T1000 (cell line): Measurements from ENCODE around the gene PPM1N.

ENCODE experiments used
- DNase-seq: peaks from one replicate; lab custom pipeline; 2025; ENCODE audit warnings: mixed read lengths; lab: John Stamatoyannopoulos, UW

PPM1N gene

DNA sequence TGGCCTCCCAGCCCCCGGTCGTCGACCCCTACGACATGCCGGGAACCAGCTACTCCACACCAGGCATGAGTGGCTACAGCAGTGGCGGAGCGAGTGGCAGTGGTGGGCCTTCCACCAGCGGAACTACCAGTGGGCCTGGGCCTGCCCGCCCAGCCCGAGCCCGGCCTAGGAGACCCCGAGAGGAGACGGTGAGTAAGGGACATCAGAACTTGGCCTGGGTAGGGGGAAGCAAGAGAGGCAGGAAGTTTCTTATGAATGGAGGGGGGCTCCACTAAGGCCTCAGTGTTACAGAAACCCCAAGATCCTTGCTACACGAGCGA is 27.5 kb upstream of the PPM1N start:
- no peak for DNase-seq

- no peak for DNase-seq
These were observed 26.9 kb upstream of the PPM1N start for GRCh38 chr19:45471111-45471930.

GRCh38 chr19:45471931-45472562 is 26.2 kb upstream of the PPM1N start:
- DNase-seq, result no peak

DNA sequence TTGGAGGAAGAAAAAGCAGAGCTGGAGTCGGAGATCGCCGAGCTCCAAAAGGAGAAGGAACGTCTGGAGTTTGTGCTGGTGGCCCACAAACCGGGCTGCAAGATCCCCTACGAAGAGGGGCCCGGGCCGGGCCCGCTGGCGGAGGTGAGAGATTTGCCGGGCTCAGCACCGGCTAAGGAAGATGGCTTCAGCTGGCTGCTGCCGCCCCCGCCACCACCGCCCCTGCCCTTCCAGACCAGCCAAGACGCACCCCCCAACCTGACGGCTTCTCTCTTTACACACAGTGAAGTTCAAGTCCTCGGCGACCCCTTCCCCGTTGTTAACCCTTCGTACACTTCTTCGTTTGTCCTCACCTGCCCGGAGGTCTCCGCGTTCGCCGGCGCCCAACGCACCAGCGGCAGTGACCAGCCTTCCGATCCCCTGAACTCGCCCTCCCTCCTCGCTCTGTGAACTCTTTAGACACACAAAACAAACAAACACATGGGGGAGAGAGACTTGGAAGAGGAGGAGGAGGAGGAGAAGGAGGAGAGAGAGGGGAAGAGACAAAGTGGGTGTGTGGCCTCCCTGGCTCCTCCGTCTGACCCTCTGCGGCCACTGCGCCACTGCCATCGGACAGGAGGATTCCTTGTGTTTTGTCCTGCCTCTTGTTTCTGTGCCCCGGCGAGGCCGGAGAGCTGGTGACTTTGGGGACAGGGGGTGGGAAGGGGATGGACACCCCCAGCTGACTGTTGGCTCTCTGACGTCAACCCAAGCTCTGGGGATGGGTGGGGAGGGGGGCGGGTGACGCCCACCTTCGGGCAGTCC is 25.5 kb upstream of the PPM1N start:
- no peak for DNase-seq

- no peak for DNase-seq
These were observed 24.9 kb upstream of the PPM1N start for GRCh38 chr19:45473367-45473681.

- no peak for DNase-seq
These were observed 24.3 kb upstream of the PPM1N start for GRCh38 chr19:45473682-45474605.

DNA sequence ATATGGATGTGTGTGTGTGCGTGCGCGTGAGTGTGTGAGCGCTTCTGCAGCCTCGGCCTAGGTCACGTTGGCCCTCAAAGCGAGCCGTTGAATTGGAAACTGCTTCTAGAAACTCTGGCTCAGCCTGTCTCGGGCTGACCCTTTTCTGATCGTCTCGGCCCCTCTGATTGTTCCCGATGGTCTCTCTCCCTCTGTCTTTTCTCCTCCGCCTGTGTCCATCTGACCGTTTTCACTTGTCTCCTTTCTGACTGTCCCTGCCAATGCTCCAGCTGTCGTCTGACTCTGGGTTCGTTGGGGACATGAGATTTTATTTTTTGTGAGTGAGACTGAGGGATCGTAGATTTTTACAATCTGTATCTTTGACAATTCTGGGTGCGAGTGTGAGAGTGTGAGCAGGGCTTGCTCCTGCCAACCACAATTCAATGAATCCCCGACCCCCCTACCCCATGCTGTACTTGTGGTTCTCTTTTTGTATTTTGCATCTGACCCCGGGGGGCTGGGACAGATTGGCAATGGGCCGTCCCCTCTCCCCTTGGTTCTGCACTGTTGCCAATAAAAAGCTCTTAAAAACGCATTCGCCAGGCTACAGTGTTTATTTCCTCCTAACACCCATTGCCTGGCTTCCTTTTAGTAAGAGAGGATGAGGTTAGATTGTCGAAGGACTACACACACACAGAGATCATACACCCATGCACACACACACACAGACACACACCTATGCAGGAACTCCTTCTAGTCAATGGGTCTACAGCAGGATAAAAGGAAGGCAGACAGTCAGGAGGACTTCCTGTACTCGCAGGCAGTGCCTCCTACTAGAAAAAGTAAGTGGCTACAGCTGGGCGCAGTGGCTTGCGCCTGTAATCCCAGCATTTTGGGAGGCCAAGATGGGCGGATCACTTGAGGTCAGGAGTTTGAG is 23.4 kb upstream of the PPM1N start:
- DNase-seq, result no peak

- no peak for DNase-seq
These were observed 22.5 kb upstream of the PPM1N start for GRCh38 chr19:45475537-45476291.

DNA sequence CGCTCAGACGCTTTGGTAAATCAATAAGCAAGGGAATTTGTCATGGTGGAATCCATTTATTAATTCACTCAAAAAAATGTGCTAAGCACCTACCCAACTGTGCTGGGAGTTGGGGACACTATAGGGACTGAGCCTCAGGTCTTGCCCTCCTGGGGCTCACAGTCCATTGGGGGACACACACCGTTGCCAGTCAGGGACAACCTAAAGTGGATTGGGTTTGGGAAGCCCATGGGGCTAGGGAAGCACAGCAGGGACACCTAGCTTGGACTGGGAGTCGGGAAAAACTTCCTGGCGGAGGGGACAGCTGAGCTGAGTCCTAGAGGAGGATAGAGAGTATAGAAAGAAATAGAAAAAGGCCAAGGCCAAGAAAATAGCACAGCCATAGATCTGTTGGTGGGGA is 21.9 kb upstream of the PPM1N start:
- no peak for DNase-seq

GRCh38 chr19:45477186-45477585 is 21.1 kb upstream of the PPM1N start:
- no peak for DNase-seq

- DNase-seq, result peak; percentile 70
These were observed 20.4 kb upstream of the PPM1N start for GRCh38 chr19:45477713-45478453.

DNA sequence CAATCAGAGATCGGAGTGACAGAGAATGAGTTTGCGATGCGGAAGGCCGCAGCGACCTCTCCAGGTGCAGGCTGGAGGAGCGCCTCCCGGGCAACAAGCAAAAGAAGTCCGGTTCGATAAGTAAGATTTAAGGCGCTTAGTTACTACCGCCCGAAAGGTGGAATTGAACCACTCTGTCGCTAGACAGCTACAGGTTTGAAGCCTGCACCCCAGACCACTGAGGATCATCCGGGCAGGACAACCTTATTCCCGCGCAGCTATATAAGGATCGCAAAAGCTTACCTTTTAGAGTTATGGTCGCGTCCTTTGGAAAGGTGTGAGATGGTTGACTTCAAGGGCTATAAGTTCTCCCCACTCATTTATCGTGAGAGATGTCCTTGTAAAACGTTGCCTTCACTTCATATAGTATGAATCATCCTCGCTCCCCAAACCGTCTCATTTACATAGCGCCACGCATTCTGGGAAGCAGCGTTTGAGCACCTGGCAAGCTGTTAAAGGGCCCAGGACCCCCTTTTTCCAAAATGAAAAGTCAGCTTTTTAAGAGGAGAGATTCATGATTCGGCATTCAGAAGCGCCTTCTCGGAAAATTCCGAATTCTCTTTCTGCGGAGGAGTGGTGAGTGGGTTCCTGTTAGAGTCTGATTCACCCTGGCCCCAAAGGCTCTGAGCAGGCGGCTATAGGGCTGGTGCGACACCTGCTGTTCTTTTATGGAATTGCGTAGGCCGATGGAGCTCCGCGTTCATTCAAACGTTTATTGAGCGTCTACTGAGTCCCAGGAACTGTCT is 19.6 kb upstream of the PPM1N start:
- DNase-seq, result peak; percentile 84

GRCh38 chr19:45483033-45483432 is 15.2 kb upstream of the PPM1N start:
- no peak for DNase-seq

- DNase-seq, result no peak
These were observed 13.8 kb upstream of the PPM1N start for GRCh38 chr19:45484273-45484945.

DNA sequence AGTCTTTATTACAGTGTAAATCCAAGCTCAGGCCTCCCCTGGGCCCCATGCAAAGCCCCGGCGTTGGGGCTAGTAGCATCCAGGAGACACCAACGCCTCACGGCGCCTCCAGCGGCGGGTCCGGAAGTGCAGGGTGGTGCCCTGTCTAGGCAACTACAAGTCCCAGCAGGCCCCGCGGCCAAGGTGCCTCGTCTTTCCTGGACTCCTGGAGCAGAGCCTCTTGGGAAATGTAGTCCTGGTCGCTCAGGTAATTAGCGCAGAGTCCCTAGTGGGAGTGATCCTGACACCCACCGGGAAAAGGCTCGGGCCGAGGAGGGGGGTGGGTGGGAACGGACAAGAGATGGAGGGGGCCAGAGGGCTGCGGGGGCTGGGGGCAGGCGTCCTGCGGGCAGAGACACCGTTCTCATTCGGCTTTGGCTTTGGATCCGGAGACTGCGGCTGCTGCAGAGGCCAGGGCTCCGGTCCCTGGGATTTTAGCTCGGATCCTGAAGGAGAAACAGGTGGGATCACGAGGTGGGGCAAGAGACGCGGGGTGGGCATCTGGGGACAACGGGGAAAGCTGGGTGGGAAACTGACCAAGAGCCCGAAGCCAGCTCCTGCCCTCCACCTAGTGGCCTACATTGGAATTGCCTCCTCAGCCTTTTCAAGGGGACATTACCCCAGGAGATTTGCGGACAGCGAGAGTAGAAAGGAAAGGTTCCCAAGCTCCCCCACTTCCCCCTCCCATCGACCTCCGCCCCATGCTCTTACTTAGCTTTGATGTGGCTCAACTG is 12.8 kb upstream of the PPM1N start:
- DNase-seq, result peak; percentile 93

DNA sequence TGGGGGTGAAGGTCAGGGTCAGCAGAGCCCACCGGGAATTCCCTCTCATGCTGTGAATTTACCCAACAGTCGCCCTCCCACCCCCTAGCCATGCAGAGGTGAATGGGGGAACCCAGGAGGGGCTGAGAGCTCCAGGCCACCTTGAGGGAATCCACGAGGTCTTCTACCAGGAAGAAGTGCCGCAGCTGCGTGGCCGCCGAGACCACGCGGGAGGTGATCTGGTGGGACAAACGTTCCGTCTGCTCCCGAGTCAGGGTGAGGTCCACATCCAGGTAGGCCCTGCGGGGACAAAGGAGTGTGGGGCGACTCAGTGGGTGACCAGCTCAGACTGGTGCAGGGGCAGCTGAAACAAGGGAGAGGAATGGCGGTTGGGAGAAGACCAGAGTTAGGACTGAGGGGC is 9.5 kb upstream of the PPM1N start:
- DNase-seq, result no peak

GRCh38 chr19:45489216-45489855 is 8.9 kb upstream of the PPM1N start:
- DNase-seq, result no peak
